ENCODE data around the gene SPCS1. TPM values are rescaled to one million over a fixed set of nuclear protein-coding genes. Genes with fewer than 3 reads are reported as not detected.
"Not testable (repeated sequence)": the region's sequence is repeated elsewhere in the genome, so short reads cannot be mapped to it uniquely, and the experiment has no call there.

SPCS1 gene
- 100 to 1,000 TPM; 100 to 111 TPM for total RNA-seq

DNA sequence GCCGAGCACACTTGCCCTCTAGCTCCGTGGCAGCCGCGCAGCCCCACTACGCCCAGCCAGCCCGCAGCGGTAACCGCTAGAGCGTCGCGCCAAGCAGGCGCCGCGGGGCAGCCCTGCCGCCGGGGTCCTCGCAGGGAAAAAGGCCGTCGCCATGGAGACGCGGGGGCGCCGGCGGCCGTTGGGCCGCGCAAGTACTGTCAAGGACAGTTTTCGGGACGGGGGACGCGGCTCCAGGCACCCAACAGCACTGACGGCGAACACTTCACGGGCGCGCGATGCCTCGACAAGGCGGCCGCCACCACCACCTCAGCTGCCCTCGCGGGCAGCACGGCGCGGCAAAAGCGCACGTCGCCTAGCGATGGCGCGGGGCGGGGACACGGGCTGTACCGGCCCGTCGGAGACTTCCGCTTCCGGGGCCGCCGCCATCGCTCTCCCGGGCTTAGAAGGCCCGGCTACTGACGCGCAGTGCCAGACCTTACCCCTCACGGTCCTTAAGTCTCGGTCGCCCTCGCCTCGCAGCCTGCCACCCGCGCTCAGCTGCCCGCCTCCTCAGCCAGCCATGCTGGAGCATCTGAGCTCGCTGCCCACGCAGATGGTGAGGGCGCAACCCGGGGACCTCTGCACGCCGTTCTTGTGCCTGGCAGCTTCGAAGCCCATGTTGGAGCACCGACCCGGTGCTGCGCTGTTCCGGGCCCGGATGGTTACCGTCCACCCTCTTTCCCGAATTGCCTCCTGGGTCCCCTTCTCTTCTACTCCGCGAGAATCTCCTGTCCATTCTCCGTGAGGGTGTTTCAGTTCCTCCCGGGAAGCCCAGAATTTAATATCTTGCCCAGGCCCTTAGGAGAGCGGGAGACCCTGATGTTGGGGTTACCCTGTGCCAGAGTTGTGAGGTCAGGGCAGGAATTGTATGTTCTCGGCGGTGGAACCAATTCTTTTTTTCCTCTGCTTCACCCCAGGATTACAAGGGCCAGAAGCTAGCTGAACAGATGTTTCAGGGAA is at the start of gene SPCS1, which contains the start of gene GLT8D1:
TSS of gene SPCS1 (plus strand) at position 419 of the 999 bp plus-strand sequence. CDS start at position 560, 141 bp downstream.
TSS of gene GLT8D1 (minus strand) at position 104 of the 999 bp plus-strand sequence. CDS start 5,331 bp downstream, outside the sequence.
- Mint-ChIP-seq H3K27ac (peak within 1 kb of the TSS; percentile 97), H3K9me3 (no peaks in the 10 kb centered on the region), H3K27me3 (ENCODE audit: low read depth) (no peaks in the 10 kb centered on the region), H3K36me3 (ENCODE audit: insufficient read depth in 2 of 2) (peaks cover 0 to 4% of the 10 kb centered on the region in 2 donors), H3K4me3 (peak within 1 kb of the TSS; percentile 98), H3K4me1 (ENCODE audit: low read depth) (peaks cover 42% of the 10 kb centered on the region)
- DNase-seq (peak; percentile 90 to 91), ATAC-seq (replicated peaks in 1 of 2) (peak; percentile 94 to 95)

DNA sequence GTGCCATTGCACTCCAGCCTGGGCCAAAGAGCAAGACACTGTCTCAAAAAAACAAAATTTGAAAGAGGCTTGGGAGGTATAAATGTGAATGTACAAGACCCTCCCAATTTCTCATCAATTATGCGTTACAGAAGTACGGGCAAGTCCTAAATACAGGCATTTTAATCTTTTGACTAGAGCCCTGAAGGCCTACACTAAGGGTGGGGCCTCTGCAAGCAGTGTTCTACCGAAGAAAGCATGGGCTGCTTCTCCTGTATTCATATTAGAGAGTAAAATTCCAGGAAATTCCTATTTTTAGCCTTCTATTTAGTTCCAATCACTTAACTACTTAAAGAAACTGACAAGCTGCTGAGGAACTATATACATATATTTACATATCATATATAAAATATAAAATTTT is 45.9 kb upstream of the SPCS1 start:
- Mint-ChIP-seq H3K4me1 (ENCODE audit: low read depth) (peaks cover 6% of the 10 kb centered on the region), H3K27ac (no peak overlapping the region), H3K36me3 (ENCODE audit: insufficient read depth in 2 of 2) (peaks cover 6 to 44% of the 10 kb centered on the region in 2 donors), H3K27me3 (ENCODE audit: low read depth) (no peaks in the 10 kb centered on the region), H3K4me3 (no peak overlapping the region), H3K9me3 (no peaks in the 10 kb centered on the region)
- ATAC-seq (replicated peaks in 1 of 2) (no peak), DNase-seq (no peak)

DNA sequence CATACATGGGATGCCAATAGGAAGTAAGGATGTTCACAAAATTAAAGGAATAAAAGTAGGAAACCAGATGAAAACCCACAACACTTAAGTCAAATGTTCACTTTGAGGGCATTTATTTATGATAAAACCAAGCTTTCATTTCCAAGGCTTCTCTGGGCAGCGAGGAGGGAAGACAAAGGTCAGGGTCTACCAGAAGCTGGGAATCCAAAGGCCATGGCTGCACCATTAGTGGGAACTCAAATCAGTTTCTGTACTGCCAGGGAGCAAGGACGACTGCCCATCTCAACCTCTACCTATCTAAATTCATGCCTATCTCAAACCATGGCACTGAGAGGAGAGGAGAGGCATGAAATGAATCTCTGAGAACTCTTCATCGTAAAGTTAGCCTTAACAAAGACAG is 42.8 kb upstream of the SPCS1 start:
- H3K27ac Mint-ChIP-seq, result no peak overlapping the region
- H3K36me3 Mint-ChIP-seq (ENCODE audit: insufficient read depth in 2 of 2), result peaks cover 5 to 39% of the 10 kb centered on the region in 2 donors
- H3K4me3 Mint-ChIP-seq, result no peak overlapping the region
- no peak for ATAC-seq (replicated peaks in 1 of 2)
- no peak for DNase-seq
- H3K4me1 Mint-ChIP-seq (ENCODE audit: low read depth), result no peaks in the 10 kb centered on the region
- no peaks in the 10 kb centered on the region for H3K9me3 Mint-ChIP-seq
- H3K27me3 Mint-ChIP-seq (ENCODE audit: low read depth), result no peaks in the 10 kb centered on the region

DNA sequence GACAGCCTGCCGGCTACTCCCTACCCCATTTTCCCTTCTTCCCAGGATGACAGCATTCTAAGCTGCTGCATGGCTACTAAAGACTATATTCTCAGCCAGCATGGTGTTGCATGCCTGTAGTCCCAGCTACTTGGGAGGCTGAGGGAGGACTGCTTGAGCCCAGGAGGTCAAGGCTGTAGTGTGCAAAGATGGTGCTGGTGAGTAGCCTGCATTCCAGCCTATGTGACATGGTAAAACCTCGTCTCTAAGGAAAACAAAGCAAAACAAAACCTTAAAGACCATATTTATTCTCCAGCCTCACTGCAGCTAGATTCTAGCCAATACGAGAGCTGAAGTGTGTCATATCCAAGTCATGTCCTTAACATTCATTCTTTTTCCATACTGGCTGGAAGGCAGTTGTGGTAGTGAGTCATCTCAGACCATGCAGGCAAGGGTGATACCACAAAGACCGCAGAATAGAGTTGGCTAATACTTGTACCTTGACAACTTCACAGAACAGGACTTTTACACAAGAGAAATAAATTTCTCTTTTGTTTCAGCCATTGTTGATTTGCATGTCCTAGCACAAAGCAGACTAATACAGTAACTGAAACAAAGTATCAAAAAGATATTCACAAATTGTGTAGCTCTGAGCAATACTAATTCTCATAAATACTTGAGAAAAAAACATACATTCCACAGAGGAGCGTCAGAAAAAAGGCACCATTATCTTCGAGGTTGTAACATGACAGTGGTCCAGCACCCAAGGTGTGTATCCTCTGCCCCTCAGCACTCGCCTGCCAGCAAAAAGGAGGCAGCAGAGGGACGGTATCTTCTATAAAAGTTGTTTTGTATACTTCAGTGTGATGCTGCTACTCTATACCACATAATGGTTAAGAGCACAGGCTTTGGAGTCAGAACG is 35.0 kb upstream of the SPCS1 start:
- peak overlapping the region; percentile 52 to 91 for H3K4me3 Mint-ChIP-seq
- no peaks in the 10 kb centered on the region for H3K9me3 Mint-ChIP-seq
- ATAC-seq (replicated peaks in 1 of 2), result peak; percentile 93
- peaks cover 9 to 40% of the 10 kb centered on the region in 2 donors for H3K36me3 Mint-ChIP-seq (ENCODE audit: insufficient read depth in 2 of 2)
- DNase-seq, result peak; percentile 52 to 56
- peaks cover 31% of the 10 kb centered on the region for H3K4me1 Mint-ChIP-seq (ENCODE audit: low read depth)
- peak overlapping the region; percentile 97 for H3K27ac Mint-ChIP-seq
- no peaks in the 10 kb centered on the region for H3K27me3 Mint-ChIP-seq (ENCODE audit: low read depth)

DNA sequence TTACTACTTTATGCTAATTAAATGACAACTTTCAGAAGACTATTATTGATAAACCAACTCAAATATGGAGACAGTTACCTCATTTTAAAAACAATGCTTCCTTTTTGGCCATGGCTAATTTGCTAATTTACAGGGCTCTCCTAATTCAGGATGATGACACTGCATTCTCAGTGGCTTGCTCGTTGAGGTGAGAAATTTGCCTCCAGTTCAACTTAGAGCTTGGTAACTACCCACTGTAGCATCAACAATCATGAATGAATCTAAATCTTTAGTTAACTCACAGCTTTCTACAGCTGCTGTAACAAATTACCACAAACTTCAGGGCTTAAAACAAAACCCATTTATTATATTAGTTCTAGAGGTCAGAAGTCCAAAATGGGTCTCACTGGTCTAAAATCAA is 34.2 kb upstream of the SPCS1 start:
- H3K9me3 Mint-ChIP-seq, result no peaks in the 10 kb centered on the region
- peak overlapping the region; percentile 97 for H3K27ac Mint-ChIP-seq
- H3K4me3 Mint-ChIP-seq, result peak overlapping the region; percentile 18 to 91
- DNase-seq (no peak), ATAC-seq (replicated peaks in 1 of 2) (no peak)
- H3K36me3 Mint-ChIP-seq (ENCODE audit: insufficient read depth in 2 of 2), result peaks cover 13 to 43% of the 10 kb centered on the region in 2 donors
- no peaks in the 10 kb centered on the region for H3K27me3 Mint-ChIP-seq (ENCODE audit: low read depth)
- H3K4me1 Mint-ChIP-seq (ENCODE audit: low read depth), result peaks cover 31% of the 10 kb centered on the region

DNA sequence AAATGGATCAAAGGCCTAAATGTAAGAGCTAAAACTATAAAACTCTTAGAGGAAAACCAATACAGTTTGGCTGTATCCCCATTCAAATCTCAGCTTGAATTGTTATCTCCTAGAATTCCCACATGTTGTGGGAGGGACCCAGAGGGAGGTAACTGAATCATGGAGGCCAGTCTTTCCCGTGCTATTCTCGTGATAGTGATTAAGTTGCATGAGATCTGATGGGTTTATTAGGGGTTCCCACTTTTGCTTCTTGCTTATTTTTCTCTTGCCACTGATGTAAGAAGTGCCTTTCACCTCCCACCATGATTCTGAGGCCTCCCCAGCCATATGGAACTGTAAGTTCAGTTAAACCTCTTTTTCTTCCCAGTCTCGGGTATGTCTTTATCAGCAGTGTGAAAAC is 29.7 kb upstream of the SPCS1 start:
- not testable (repeated sequence) for H3K27me3 Mint-ChIP-seq (ENCODE audit: low read depth); ATAC-seq (replicated peaks in 1 of 2); DNase-seq; H3K4me3 Mint-ChIP-seq; H3K9me3 Mint-ChIP-seq; H3K27ac Mint-ChIP-seq
- peaks cover 42% of the 10 kb centered on the region for H3K4me1 Mint-ChIP-seq (ENCODE audit: low read depth)
- H3K36me3 Mint-ChIP-seq (ENCODE audit: insufficient read depth in 2 of 2), result peaks cover 20 to 48% of the 10 kb centered on the region in 2 donors

DNA sequence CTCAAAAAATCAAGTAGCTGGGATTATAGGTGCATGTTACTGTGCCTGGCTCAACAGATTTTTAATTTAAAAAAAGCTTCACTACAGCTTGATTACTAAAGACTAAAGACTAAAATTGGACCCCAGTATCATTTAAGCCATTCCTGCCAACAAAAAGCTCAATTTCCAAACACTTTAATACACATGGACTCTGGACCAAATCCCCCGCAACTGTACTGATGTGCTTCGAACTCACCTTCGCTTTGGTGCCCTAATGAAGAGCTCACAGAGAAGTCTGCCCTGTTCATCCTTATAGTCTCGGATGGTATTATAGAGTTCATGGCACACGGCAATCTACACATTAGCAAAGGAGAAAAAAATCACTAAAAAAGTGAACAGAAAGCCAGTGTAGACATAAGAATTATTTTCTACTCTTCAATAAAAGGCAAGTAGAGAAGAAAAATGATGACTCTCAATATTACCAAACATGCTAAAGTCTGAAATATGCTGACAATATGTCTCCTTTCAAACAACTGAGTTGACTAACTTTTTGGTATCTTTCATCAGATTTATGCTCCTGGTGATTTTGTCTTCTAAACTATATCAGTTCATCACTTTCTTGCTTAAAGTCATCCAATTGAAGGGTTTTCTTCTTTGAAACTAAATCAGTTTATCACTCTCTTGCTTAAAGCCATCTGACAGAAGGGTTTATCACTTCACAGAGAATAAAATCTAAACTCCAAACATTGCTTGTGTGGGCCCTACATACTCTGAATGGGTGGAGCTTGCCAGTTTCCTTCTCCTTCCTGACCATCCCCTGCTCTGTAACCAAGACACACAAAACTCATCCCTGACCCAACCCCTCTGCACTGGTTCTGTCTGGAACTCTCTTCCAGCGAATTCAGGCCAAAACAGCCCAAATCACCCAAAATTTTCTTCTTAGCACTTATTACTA is 27.4 kb upstream of the SPCS1 start:
- H3K27me3 Mint-ChIP-seq (ENCODE audit: low read depth), result no peaks in the 10 kb centered on the region
- peaks cover 49% of the 10 kb centered on the region for H3K4me1 Mint-ChIP-seq (ENCODE audit: low read depth)
- H3K4me3 Mint-ChIP-seq, result peak overlapping the region in 1 of 2 donors; percentile 78
- peaks cover 15 to 38% of the 10 kb centered on the region in 2 donors for H3K36me3 Mint-ChIP-seq (ENCODE audit: insufficient read depth in 2 of 2)
- H3K9me3 Mint-ChIP-seq, result no peaks in the 10 kb centered on the region
- H3K27ac Mint-ChIP-seq, result peak overlapping the region; percentile 86
- DNase-seq, result no peak
- ATAC-seq (replicated peaks in 1 of 2), result no peak

DNA sequence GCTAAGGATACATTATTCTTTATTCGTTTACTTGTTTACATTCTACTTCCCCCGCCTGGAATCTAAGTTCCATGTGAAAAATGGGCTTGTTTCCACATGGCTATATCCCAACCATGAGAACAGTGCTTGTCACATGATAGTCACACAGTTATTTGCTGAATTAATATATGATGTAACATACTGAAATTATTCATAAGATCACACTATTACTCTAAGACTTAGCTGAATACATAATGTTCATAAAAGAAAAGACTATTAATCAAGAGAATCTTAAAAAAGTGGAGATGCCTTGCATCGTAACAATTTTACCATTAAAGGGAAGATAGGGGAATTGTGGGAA is 26.7 kb upstream of the SPCS1 start:
- H3K9me3 Mint-ChIP-seq, result no peaks in the 10 kb centered on the region
- H3K4me3 Mint-ChIP-seq, result peak overlapping the region in 1 of 2 donors; percentile 78
- peak overlapping the region; percentile 86 for H3K27ac Mint-ChIP-seq
- H3K27me3 Mint-ChIP-seq (ENCODE audit: low read depth), result no peaks in the 10 kb centered on the region
- H3K4me1 Mint-ChIP-seq (ENCODE audit: low read depth), result peaks cover 56% of the 10 kb centered on the region
- ATAC-seq (replicated peaks in 1 of 2) (no peak), DNase-seq (no peak)
- peaks cover 15 to 38% of the 10 kb centered on the region in 2 donors for H3K36me3 Mint-ChIP-seq (ENCODE audit: insufficient read depth in 2 of 2)

DNA sequence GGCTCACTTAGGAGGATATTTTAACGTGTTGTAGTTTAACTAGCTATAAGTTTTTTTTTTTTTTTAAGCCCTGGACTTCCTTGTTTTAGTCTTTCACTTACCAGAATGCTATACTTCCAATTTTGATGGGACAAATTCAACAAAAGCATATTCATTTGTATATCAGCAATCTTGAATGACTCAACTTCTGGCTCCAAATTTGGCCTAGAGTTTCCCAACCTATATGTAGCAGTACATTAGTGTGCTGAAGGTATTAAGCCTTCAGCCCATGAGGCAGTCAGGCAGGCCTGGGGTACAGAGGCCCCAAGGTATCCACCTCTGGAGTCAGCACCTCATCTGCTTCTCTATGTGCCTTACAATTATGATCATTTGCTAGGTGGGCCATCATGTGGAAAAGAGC is 26.1 kb upstream of the SPCS1 start:
- ATAC-seq (replicated peaks in 1 of 2) (no peak), DNase-seq (no peak)
- Mint-ChIP-seq H3K4me3 (peak overlapping the region; percentile 44 to 78), H3K9me3 (no peaks in the 10 kb centered on the region), H3K36me3 (ENCODE audit: insufficient read depth in 2 of 2) (peaks cover 15 to 41% of the 10 kb centered on the region in 2 donors), H3K27ac (peak overlapping the region; percentile 86), H3K27me3 (ENCODE audit: low read depth) (no peaks in the 10 kb centered on the region), H3K4me1 (ENCODE audit: low read depth) (peaks cover 62% of the 10 kb centered on the region)

DNA sequence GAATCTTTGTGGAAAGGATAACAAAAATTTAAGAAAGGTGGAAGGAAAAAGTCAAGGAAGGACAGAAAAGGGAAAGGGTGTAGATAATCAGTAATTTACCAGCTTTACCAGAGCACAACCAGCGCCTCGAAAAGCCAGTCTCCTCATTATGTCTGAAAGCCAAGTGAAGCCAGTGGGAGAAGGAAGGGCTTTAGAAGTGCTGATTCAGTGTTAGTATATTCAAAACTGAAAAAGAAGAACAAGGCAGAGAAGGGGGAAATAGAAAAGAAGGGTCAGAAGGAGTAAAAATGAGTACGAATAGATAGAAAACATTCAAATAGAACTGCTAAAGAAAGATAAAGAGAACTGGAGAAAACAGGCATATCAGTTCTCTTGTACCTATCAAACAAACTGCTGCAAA is 24.3 kb upstream of the SPCS1 start:
- H3K4me3 Mint-ChIP-seq, result peak overlapping the region; percentile 65 to 77

DNA sequence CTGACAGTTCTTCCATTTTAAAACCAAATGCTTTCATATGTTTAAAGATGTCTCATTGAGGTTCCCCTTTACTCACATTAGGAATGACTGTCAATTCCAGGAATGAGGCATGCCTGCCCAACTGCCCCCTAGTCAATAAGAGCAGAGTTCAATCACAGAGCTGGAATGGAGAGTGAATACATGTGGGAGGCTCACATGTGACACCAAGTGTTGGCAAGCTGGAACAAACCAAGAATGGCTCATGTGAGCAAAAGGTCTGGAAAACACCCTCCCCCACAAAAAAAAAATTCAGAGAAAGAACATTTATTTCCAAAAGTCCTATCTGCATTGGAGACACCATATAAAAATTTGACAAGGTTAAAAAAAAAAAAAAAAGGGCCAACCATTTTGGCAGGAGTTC is 23.9 kb upstream of the SPCS1 start:
- peaks cover 74% of the 10 kb centered on the region for H3K4me1 Mint-ChIP-seq (ENCODE audit: low read depth)
- peak overlapping the region; percentile 65 to 77 for H3K4me3 Mint-ChIP-seq
- peaks cover 14 to 31% of the 10 kb centered on the region in 2 donors for H3K36me3 Mint-ChIP-seq (ENCODE audit: insufficient read depth in 2 of 2)
- DNase-seq (peak; percentile 49 to 53), ATAC-seq (replicated peaks in 1 of 2) (peak; percentile 36 to 44)
- H3K27ac Mint-ChIP-seq, result peak overlapping the region; percentile 96
- H3K27me3 Mint-ChIP-seq (ENCODE audit: low read depth), result no peaks in the 10 kb centered on the region
- H3K9me3 Mint-ChIP-seq, result no peaks in the 10 kb centered on the region

More for the DNA sequence above, 24.3 kb upstream of the SPCS1 start:
- Mint-ChIP-seq H3K9me3 (no peaks in the 10 kb centered on the region), H3K4me1 (ENCODE audit: low read depth) (peaks cover 69% of the 10 kb centered on the region), H3K27ac (peak overlapping the region; percentile 96), H3K36me3 (ENCODE audit: insufficient read depth in 2 of 2) (peaks cover 15 to 34% of the 10 kb centered on the region in 2 donors), H3K27me3 (ENCODE audit: low read depth) (no peaks in the 10 kb centered on the region)
- DNase-seq (no peak), ATAC-seq (replicated peaks in 1 of 2) (no peak)

DNA sequence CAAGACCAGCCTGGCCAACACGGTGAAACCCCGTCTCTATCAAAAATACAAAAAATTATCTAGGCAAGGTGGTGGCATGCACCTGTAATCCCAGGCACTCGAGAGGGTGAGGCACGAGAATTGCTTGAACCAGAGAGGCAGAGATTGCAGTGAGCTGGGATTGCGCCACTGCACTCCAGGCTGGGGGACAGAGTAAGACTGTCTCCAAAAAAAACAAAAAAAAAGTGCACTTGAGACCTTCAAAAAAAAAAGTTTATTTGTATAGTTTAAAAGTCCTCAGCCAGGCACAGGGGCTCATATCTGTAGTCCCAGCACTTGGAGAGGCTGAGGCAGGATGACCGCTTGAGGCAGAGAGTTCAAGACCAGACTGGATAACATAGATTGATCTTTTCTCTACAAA is 22.3 kb upstream of the SPCS1 start:
- Mint-ChIP-seq H3K4me3 (peak overlapping the region; percentile 77 to 82), H3K9me3 (no peaks in the 10 kb centered on the region), H3K27ac (peak overlapping the region; percentile 97), H3K4me1 (ENCODE audit: low read depth) (peaks cover 90% of the 10 kb centered on the region), H3K27me3 (ENCODE audit: low read depth) (no peaks in the 10 kb centered on the region), H3K36me3 (ENCODE audit: insufficient read depth in 2 of 2) (peaks cover 18 to 34% of the 10 kb centered on the region in 2 donors)
- ATAC-seq (replicated peaks in 1 of 2), result no peak
- DNase-seq, result no peak
